ENCODE measurements around the gene TXNL4B.

TXNL4B gene

DNA sequence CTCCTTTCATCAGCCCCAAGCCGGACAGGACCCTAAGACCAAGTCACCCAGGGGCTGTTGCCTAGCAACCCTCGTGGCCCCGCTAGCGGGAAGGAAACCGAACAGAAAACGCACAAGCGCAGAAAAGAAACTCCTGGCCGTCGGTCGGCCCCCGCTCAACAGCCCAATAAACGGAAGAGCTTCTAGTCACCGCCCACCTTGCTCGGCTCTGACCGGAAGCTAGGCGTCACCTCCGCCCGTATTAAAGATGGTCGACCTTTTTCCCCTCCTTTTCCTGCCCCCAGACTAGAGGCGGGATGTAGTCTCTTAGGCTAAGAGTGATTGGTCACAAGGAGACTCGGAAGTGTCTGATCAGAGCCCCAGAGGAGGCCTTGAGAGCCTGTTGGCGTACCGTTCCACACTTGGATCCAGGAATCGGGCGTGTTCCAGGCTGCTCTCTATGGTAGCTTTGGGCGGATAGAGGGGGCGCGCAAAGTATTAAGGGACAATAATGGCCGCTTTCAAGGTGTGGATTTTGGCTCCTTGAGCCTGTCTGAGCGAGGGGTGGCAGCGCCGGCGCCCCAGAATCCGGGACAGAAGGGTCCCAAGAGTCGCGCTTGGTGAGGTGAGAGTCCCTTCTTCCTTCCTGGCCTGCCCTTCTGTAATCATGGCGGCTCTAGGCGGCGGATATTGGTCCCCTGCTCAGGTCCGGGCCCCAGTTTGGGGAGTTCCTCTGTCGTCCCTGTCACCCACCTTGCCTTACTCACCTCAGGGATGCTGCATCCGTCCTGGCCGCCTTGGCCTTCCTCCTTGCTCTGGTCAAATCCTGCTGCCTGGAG lies at the start of gene TXNL4B, which contains the start of gene DHX38:
Gene TXNL4B, minus strand, starts transcription at position 173 of the 818 bp plus-strand sequence. CDS start 2,871 bp downstream, outside the sequence.
Gene DHX38, plus strand, starts transcription at position 400 of the 818 bp plus-strand sequence. CDS start 2,311 bp downstream, outside the sequence.
- peak; percentile 98 to 99 for DNase-seq

DNA sequence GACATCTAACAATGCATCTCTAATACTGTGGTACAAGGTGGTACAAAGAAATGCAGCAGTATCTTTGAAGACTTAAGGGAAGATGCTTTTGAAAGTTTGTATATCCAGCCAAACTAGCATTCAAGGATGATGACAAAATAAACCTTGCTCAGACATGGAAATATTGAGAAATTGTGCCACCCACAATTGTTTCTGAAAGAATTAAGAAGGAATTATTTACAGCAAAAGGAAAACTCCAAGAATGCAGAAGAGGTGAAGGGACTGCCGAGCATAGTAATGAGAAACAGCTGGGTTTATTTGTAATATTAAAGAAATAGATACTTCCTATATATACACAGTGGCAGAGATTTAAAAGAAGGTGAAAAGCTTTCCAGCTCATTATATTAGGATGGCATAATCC lies 49.1 kb upstream of the TXNL4B start:
- no peak for DNase-seq

- DNase-seq = no peak
These were observed 46.5 kb upstream of the TXNL4B start for GRCh38 chr16:72139908-72140307.

DNA sequence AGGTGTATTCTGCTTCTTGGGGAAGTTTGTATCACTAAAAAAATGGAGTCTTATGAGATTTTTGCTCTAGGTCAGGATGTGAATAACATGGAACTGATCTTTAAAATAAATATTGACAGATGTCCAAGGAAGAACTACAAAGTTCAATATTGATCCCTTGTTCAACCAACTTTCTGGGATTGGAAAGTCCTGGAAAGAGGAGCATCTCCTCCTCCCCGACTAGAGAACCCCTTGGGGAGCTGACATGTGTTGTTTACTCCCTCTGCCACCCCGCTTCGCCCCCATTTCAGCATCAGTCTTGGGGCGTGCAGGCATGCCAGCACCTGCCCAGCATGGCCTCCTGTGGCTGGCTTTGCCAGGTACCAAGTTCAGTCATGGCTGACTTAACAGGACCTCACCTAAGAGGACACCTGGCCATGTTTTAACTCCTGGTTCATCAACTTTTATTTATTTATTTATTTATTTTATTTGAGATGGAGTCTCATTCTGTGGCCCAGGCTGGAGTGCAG lies 44.7 kb upstream of the TXNL4B start:
- DNase-seq = no peak

- no peak for DNase-seq
These were observed 44.1 kb upstream of the TXNL4B start for GRCh38 chr16:72137380-72138063.

- DNase-seq = no peak
These were observed 41.1 kb upstream of the TXNL4B start for GRCh38 chr16:72134507-72134906.

DNA sequence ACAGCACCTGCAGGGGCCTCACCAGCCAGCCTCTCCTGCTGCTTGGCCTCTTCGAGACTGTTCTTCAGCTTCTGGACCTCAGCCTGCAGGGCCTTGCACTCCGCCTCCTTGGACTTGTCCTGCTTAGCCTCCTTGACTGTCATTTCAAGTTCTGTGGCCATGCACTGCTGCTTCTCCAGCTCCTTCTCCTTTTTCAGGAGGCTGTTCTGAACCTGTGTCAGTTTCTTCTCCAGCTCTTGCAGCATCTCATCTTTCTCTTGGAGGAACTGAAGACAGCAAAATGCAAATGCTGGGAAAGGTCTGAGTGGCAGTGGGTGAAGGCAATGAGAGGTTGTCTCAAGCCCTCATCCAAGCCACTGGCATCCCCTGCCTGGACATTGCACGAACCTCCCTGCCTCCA lies 39.3 kb upstream of the TXNL4B start:
- no peak for DNase-seq

- no peak for DNase-seq
These were observed 37.6 kb upstream of the TXNL4B start for GRCh38 chr16:72131036-72131435.

DNA sequence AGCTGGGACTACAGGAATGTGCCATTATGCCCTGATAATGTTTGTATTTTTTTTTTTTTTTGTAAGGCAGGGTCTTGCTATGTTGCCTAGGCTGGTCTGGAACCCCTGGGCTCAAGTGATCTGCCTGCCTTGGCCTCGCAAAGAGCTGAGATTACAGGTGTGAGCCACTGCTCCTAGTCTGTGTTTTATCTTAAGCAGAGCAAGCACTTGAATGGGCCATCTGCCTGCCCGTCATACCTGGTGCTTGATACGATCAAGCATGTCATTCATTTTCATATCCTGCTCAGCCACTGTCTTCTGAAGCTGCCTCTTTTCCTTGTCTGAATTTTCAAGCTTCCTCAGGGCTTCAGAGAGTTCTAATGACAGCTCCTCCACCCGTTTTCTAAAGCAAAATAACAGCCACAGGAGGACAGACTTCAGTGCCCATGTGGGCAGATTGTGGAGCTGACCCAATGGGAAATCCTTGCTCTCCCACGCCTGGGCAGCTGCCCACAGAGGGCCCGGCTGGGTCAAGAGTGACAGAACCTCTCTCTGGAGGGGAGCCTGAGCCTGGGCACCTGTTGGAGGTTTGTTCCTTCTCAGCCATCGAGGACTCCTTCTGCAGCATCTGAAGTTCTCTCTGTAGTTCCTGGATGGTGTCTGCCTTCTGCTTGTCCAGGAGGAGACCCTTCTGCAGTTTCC lies 36.7 kb upstream of the TXNL4B start:
- DNase-seq = no peak

- no peak for DNase-seq
These were observed 35.3 kb upstream of the TXNL4B start for GRCh38 chr16:72128701-72129100.

GRCh38 chr16:72126429-72126765 lies 33.0 kb upstream of the TXNL4B start:
- DNase-seq = no peak

GRCh38 chr16:72125635-72126428 lies 32.4 kb upstream of the TXNL4B start:
- DNase-seq = no peak

DNA sequence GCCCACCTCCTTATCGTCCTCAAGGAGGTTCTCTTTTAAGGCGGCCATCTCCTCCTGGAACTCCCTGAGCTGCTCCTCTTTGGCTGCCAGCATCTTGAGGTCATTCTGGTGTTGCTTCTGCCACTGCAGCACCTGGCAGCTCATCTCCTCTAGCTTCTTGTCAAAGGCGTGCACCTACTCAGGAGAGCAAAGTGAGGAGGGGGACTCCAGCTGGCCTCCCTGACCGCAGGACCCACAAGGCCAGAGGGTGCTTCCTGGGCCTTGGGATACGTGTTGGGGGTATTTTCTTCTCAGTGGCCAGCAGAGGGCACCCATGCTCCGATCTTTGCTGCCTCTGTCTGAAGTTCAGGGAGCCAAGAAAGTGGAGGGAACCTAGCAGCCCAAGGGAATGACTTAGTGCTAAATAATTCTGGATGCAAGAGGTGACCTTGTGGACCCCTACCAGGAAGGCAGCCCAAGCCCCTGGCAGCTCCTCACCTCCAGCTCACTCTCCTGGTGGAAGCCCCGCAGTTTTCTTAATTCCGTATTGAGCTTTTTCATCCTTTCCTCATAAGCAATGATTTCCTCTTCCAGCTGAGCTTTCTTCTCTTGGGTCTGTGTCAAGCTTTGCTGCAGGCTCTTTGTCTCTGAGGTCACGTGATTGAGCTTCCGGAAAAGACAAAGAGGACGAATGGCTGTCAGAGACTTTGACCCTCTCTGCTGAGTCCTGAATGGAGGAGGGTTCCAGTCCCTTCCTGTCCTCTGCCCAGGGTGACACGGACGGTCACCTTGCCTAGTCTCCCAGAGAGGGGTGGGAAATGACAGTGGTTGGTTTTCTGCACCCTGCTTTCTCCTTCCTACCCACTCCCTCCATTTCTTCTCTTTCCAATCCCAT lies 31.6 kb upstream of the TXNL4B start:
- peak in 1 of 2 experiments; percentile 59 for DNase-seq

GRCh38 chr16:72124148-72124547 lies 30.7 kb upstream of the TXNL4B start:
- DNase-seq = no peak

- no peak for DNase-seq
These were observed 30.0 kb upstream of the TXNL4B start for GRCh38 chr16:72123426-72123825.

- no peak for DNase-seq
These were observed 29.5 kb upstream of the TXNL4B start for GRCh38 chr16:72122916-72123315.

DNA sequence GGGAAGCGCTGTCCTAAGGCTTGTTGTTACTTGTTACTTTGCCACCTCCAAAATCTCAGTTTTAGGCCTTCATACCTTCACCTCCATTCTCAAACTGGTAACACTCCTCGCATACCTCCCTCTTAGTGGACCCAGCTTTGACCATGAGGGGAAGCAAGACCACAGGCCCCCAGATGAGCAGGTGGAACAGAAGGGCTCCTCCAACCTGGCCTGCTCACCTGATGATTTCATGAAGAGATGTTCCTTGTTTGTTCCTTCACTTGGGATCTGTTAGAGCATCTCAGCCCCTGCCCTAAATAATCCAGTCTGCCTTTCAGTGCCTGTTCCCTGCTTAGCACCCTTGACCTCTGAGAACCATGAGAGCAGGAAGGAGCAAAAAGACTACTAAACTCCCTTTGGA lies 28.9 kb upstream of the TXNL4B start:
- no peak for DNase-seq

DNA sequence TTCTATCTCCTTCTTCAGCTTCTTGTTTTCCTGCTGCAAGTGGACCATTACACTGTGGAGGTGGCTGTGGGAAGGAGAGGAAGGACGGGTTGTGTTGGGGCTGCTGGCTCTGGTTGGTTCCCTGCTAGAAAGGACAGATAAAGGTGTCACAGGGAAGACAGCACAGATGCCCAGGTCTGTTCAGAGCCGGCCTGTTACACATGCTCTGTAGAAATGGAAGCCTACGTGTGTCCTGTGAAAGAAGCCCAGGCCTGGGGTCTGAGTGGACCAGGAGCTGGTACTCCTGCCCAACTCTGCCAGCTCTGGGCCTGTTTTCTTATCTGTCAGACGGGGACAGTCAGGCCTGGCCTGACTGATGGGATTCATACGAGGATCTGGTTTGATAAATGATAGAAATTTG lies 26.6 kb upstream of the TXNL4B start:
- DNase-seq = no peak

GRCh38 chr16:72113616-72113945 lies 20.2 kb upstream of the TXNL4B start:
- DNase-seq = no peak

- no peak for DNase-seq
These were observed 19.6 kb upstream of the TXNL4B start for GRCh38 chr16:72112906-72113615.

GRCh38 chr16:72112452-72112792 lies 19.0 kb upstream of the TXNL4B start:
- no peak for DNase-seq

All from SW 1271 (cell line).